Skeletal muscle satellite cell (primary cell): ENCODE results near the gene LDHAL6B.

ENCODE experiments used
- H3K27me3 ChIP-seq: 2 replicates; pipeline ENCODE4 v1.7.0; 2013; ENCODE audit warnings: low read length; ENCODE audit not compliant: control insufficient read depth, insufficient read depth
- H3K36me3 ChIP-seq: 2 replicates; pipeline ENCODE4 v1.7.0; 2013; ENCODE audit warnings: mild to moderate bottlenecking, control low read depth, low read length; ENCODE audit not compliant: insufficient read depth
- H3K4me1 ChIP-seq: 2 replicates; pipeline ENCODE4 v1.7.0; 2013; ENCODE audit warnings: low read length; ENCODE audit not compliant: control insufficient read depth, insufficient read depth
- H3K4me2 ChIP-seq: 2 replicates; pipeline ENCODE4 v1.7.0; 2013; ENCODE audit warnings: mild to moderate bottlenecking, low read length
- H3K4me3 ChIP-seq: 2 replicates; pipeline ENCODE4 v1.7.0; 2013; ENCODE audit warnings: low read length
- H3K9ac ChIP-seq: 2 replicates; pipeline ENCODE4 v1.7.0; 2013; ENCODE audit warnings: mild to moderate bottlenecking, low read depth, low read length, moderate library complexity
- H3K9me3 ChIP-seq: replicated peaks from 2 replicates; pipeline ENCODE4 v1.7.0; 2013; ENCODE audit warnings: mild to moderate bottlenecking, control low read depth, low read length

The LDHAL6B gene

GRCh38 chr15:59179717-59180116 lies 26.9 kb upstream of the LDHAL6B start:
- peaks cover 14% of the 10 kb centered on the region for H3K4me1 ChIP-seq
- H3K4me3 ChIP-seq = no peak overlapping the region
- no peak overlapping the region for H3K4me2 ChIP-seq
- peaks cover 5% of the 10 kb centered on the region for H3K9me3 ChIP-seq
- peaks cover 56% of the 10 kb centered on the region for H3K36me3 ChIP-seq
- no peaks in the 10 kb centered on the region for H3K27me3 ChIP-seq
- no peak overlapping the region for H3K9ac ChIP-seq

- H3K9ac ChIP-seq = no peak overlapping the region
- no peak overlapping the region for H3K4me2 ChIP-seq
- H3K4me1 ChIP-seq = peaks cover 3% of the 10 kb centered on the region
- peaks cover 63% of the 10 kb centered on the region for H3K36me3 ChIP-seq
- H3K27me3 ChIP-seq = no peaks in the 10 kb centered on the region
- H3K4me3 ChIP-seq = no peak overlapping the region
- H3K9me3 ChIP-seq = peaks cover 5% of the 10 kb centered on the region
Measured at GRCh38 chr15:59180945-59181600, 25.6 kb upstream of the LDHAL6B start.

GRCh38 chr15:59185725-59186124 lies 20.9 kb upstream of the LDHAL6B start:
- Histone ChIP-seq H3K4me3 (no peak overlapping the region), H3K9me3 (peaks cover 5% of the 10 kb centered on the region), H3K9ac (no peak overlapping the region), H3K36me3 (peaks cover 78% of the 10 kb centered on the region), H3K4me1 (peaks cover 13% of the 10 kb centered on the region), H3K27me3 (no peaks in the 10 kb centered on the region), H3K4me2 (no peak overlapping the region)

GRCh38 chr15:59186501-59186900 lies 20.1 kb upstream of the LDHAL6B start:
- no peaks in the 10 kb centered on the region for H3K27me3 ChIP-seq
- H3K36me3 ChIP-seq = peaks cover 76% of the 10 kb centered on the region
- peaks cover 4% of the 10 kb centered on the region for H3K9me3 ChIP-seq
- peaks cover 18% of the 10 kb centered on the region for H3K4me1 ChIP-seq
- H3K9ac ChIP-seq = no peak overlapping the region
- no peak overlapping the region for H3K4me3 ChIP-seq
- no peak overlapping the region for H3K4me2 ChIP-seq

GRCh38 chr15:59189241-59189640 lies 17.4 kb upstream of the LDHAL6B start:
- no peak overlapping the region for H3K4me2 ChIP-seq
- no peak overlapping the region for H3K9ac ChIP-seq
- H3K4me1 ChIP-seq = peaks cover 32% of the 10 kb centered on the region
- H3K36me3 ChIP-seq = peaks cover 71% of the 10 kb centered on the region
- no peak overlapping the region for H3K4me3 ChIP-seq
- H3K27me3 ChIP-seq = no peaks in the 10 kb centered on the region
- H3K9me3 ChIP-seq = no peaks in the 10 kb centered on the region

- peaks cover 74% of the 10 kb centered on the region for H3K36me3 ChIP-seq
- H3K9ac ChIP-seq = no peak overlapping the region
- H3K9me3 ChIP-seq = no peaks in the 10 kb centered on the region
- H3K4me3 ChIP-seq = no peak overlapping the region
- no peak overlapping the region for H3K4me2 ChIP-seq
- H3K4me1 ChIP-seq = peaks cover 32% of the 10 kb centered on the region
- H3K27me3 ChIP-seq = no peaks in the 10 kb centered on the region
Measured at GRCh38 chr15:59190291-59190690, 16.4 kb upstream of the LDHAL6B start.

GRCh38 chr15:59191855-59192237 lies 14.8 kb upstream of the LDHAL6B start:
- Histone ChIP-seq H3K4me3 (peak overlapping the region; percentile 58), H3K4me1 (peaks cover 28% of the 10 kb centered on the region), H3K9ac (peak overlapping the region; percentile 66), H3K27me3 (no peaks in the 10 kb centered on the region), H3K36me3 (peaks cover 64% of the 10 kb centered on the region), H3K4me2 (peak overlapping the region; percentile 85), H3K9me3 (no peaks in the 10 kb centered on the region)

- no peak overlapping the region for H3K9ac ChIP-seq
- H3K4me3 ChIP-seq = no peak overlapping the region
- H3K4me2 ChIP-seq = no peak overlapping the region
- H3K36me3 ChIP-seq = peaks cover 52% of the 10 kb centered on the region
- no peaks in the 10 kb centered on the region for H3K27me3 ChIP-seq
- no peaks in the 10 kb centered on the region for H3K9me3 ChIP-seq
- H3K4me1 ChIP-seq = peaks cover 28% of the 10 kb centered on the region
Measured at GRCh38 chr15:59194639-59195325, 11.9 kb upstream of the LDHAL6B start.

- no peak overlapping the region for H3K4me3 ChIP-seq
- H3K36me3 ChIP-seq = peaks cover 53% of the 10 kb centered on the region
- no peaks in the 10 kb centered on the region for H3K27me3 ChIP-seq
- peaks cover 24% of the 10 kb centered on the region for H3K4me1 ChIP-seq
- no peak overlapping the region for H3K4me2 ChIP-seq
- no peak overlapping the region for H3K9ac ChIP-seq
- no peaks in the 10 kb centered on the region for H3K9me3 ChIP-seq
Measured at GRCh38 chr15:59196416-59196815, 10.2 kb upstream of the LDHAL6B start.

- Histone ChIP-seq H3K4me3 (no peak overlapping the region), H3K4me1 (peaks cover 15% of the 10 kb centered on the region), H3K27me3 (no peaks in the 10 kb centered on the region), H3K36me3 (peaks cover 62% of the 10 kb centered on the region), H3K9me3 (no peaks in the 10 kb centered on the region), H3K9ac (no peak overlapping the region), H3K4me2 (no peak overlapping the region)
Measured at GRCh38 chr15:59197454-59197853, 9.2 kb upstream of the LDHAL6B start.

GRCh38 chr15:59199626-59200465 lies 6.8 kb upstream of the LDHAL6B start:
- Histone ChIP-seq H3K4me3 (no peak overlapping the region), H3K9me3 (no peaks in the 10 kb centered on the region), H3K4me1 (peaks cover 10% of the 10 kb centered on the region), H3K9ac (no peak overlapping the region), H3K4me2 (no peak overlapping the region), H3K36me3 (peaks cover 60% of the 10 kb centered on the region), H3K27me3 (no peaks in the 10 kb centered on the region)
